Measurements from ENCODE around the gene PAPPA2. TPM values are rescaled to one million over a fixed set of nuclear protein-coding genes. Genes with fewer than 3 reads are reported as not detected.
A peak's percentile ranks its signal among the peaks of the same experiment; 100 is the strongest.

PAPPA2 gene
- total RNA-seq, 1 experiment from 2014 or later: not detected

DNA sequence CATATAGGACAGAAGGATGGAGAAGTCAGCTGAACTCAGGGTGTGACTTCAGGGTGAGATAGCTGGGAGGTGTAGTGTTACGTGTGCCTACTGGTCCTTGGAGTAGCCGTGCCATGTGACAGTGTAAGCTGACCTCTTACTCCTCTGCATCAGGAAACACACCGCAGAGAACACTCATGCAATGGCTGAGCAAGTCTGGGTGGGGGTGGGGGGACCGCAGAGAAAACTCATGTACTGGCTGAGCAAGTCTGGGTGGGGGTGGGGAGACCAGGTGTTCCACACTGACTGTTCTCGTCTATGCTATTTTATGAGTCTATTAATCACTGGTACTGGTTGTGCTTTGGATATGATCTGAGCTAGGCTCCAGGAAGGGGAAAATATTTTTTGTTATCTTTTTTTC lies 233.1 kb downstream of the PAPPA2 start:
- Histone ChIP-seq H2AFZ (ENCODE audit: low read length) (no peak overlapping the region), H3K4me3 (ENCODE audit: low read length) (no peak overlapping the region), H3K27ac (ENCODE audit: low read length) (no peak overlapping the region), H3K4me1 (ENCODE audit: insufficient read depth, low read length) (peaks cover 5% of the 10 kb centered on the region), H3F3A (ENCODE audit: low read length, unreplicated experiment) (no peaks in the 10 kb centered on the region), H3K79me2 (ENCODE audit: low read length) (no peaks in the 10 kb centered on the region), H3K9ac (ENCODE audit: low read length) (no peak overlapping the region), H3K27me3 (ENCODE audit: low read length) (peaks cover 4% of the 10 kb centered on the region; the same call in 1 of the 2 replicates), H4K20me1 (ENCODE audit: low read length) (no peaks in the 10 kb centered on the region), H3K4me2 (ENCODE audit: low read length) (no peak overlapping the region), H3K36me3 (ENCODE audit: low read depth, low read length) (no peaks in the 10 kb centered on the region), H3K9me3 (ENCODE audit: low read length) (no peaks in the 10 kb centered on the region), H3K9me2 (replicated peaks; ENCODE audit: low read length) (no peaks in the 10 kb centered on the region)
- TF ChIP-seq EZH2 (IDR thresholded peaks at IDR 0.05; ENCODE audit: low read length, unreplicated experiment) (no peak), CTCF (conservative IDR thresholded peaks at IDR 0.05; ENCODE audit: low read depth, low read length) (no peak), EZH2phosphoT487 (IDR thresholded peaks at IDR 0.05; ENCODE audit: borderline replicate concordance, low read length) (no peak)
- BruUV-seq (replicated peaks): no TSS peak
- POLR2A ChIA-PET (ENCODE audit: unreplicated experiment): no interaction called here
- ATAC-seq (no peak), DNase-seq (peak; percentile 69)
- CTCF ChIA-PET: no interaction called here
- intact Hi-C loops (cut with micrococcal nuclease): no loop called here

DNA sequence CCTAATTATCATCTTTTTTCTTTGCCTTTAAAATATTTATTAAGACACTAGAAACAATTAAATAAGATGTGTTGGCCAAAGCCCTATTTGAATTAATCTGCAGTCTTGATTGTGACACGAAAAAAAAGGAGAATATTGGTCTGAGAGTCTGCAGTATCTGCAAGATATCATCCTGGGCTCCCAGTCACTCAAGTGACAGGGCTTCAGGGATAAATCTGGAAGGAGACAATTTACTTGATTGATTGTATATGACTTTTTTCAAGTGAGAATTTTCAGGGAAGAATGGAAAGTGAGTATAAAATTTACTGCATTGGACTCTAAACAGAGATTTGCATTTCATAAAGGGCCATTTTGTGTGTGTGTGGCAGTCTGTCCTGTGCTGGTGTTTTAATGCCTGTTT lies 233.7 kb downstream of the PAPPA2 start:
- DNase-seq (no peak), ATAC-seq (no peak)
- Histone ChIP-seq H3K79me2 (ENCODE audit: low read length) (no peaks in the 10 kb centered on the region), H3F3A (ENCODE audit: low read length, unreplicated experiment) (no peaks in the 10 kb centered on the region), H3K4me1 (ENCODE audit: insufficient read depth, low read length) (peaks cover 5% of the 10 kb centered on the region), H3K9me3 (ENCODE audit: low read length) (no peaks in the 10 kb centered on the region), H3K9ac (ENCODE audit: low read length) (no peak overlapping the region), H3K27ac (ENCODE audit: low read length) (no peak overlapping the region), H4K20me1 (ENCODE audit: low read length) (no peaks in the 10 kb centered on the region), H3K9me2 (replicated peaks; ENCODE audit: low read length) (no peaks in the 10 kb centered on the region), H3K4me2 (ENCODE audit: low read length) (no peak overlapping the region), H2AFZ (ENCODE audit: low read length) (no peak overlapping the region), H3K4me3 (ENCODE audit: low read length) (no peak overlapping the region), H3K27me3 (ENCODE audit: low read length) (peaks cover 8% of the 10 kb centered on the region; the same call in 1 of the 2 replicates), H3K36me3 (ENCODE audit: low read depth, low read length) (no peaks in the 10 kb centered on the region)
- ChIA-PET POLR2A (ENCODE audit: unreplicated experiment) (no interaction called here), CTCF (no interaction called here)
- no peak for TF ChIP-seq EZH2phosphoT487 (IDR thresholded peaks at IDR 0.05; ENCODE audit: borderline replicate concordance, low read length)
- TF ChIP-seq CTCF (conservative IDR thresholded peaks at IDR 0.05; ENCODE audit: low read depth, low read length): no peak
- TF ChIP-seq EZH2 (IDR thresholded peaks at IDR 0.05; ENCODE audit: low read length, unreplicated experiment): no peak
- no TSS peak for BruUV-seq (replicated peaks)
- intact Hi-C loops (cut with micrococcal nuclease): no loop called here

- BruUV-seq (replicated peaks): no TSS peak
- no peak for TF ChIP-seq EZH2phosphoT487 (IDR thresholded peaks at IDR 0.05; ENCODE audit: borderline replicate concordance, low read length)
- no peak for TF ChIP-seq EZH2 (IDR thresholded peaks at IDR 0.05; ENCODE audit: low read length, unreplicated experiment)
- TF ChIP-seq CTCF (conservative IDR thresholded peaks at IDR 0.05; ENCODE audit: low read depth, low read length): no peak
- Histone ChIP-seq H3K9ac (ENCODE audit: low read length) (no peak overlapping the region), H4K20me1 (ENCODE audit: low read length) (no peaks in the 10 kb centered on the region), H3K4me3 (ENCODE audit: low read length) (no peak overlapping the region), H3K4me1 (ENCODE audit: insufficient read depth, low read length) (peaks cover 5% of the 10 kb centered on the region), H3K9me3 (ENCODE audit: low read length) (no peaks in the 10 kb centered on the region), H3K9me2 (replicated peaks; ENCODE audit: low read length) (no peaks in the 10 kb centered on the region), H3F3A (ENCODE audit: low read length, unreplicated experiment) (no peaks in the 10 kb centered on the region), H3K36me3 (ENCODE audit: low read depth, low read length) (no peaks in the 10 kb centered on the region), H3K79me2 (ENCODE audit: low read length) (no peaks in the 10 kb centered on the region), H2AFZ (ENCODE audit: low read length) (no peak overlapping the region), H3K27ac (ENCODE audit: low read length) (no peak overlapping the region), H3K27me3 (ENCODE audit: low read length) (peaks cover 23% of the 10 kb centered on the region), H3K4me2 (ENCODE audit: low read length) (no peak overlapping the region)
- CTCF ChIA-PET: no interaction called here
- intact Hi-C loops (cut with micrococcal nuclease): no loop called here
- no peak for DNase-seq
- ATAC-seq: no peak
- POLR2A ChIA-PET (ENCODE audit: unreplicated experiment): no interaction called here
Measured at GRCh38 chr1:176699821-176700220, 236.8 kb downstream of the PAPPA2 start.
